ENCODE results near the gene NEK11.

DNA sequence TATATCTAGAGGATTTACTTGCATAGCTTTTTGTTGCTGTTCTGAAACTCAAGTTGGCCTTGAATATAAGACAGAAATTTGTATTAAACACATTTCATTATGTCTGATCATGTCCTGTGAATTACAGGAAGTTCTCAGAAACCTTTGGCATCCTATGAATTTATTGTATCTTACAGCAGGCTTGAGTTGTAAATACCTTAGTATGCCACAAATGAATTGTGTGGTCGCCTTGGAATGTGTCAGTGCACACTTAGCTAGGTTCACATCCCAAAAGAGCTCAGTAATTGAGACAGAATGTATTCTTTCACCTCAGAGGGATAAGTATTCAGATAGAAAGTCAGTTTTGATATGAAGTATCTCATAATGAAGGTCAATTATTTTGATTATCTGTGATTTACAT is 83.4 kb downstream of the NEK11 start:
- TF ChIP-seq, protein P1, sequence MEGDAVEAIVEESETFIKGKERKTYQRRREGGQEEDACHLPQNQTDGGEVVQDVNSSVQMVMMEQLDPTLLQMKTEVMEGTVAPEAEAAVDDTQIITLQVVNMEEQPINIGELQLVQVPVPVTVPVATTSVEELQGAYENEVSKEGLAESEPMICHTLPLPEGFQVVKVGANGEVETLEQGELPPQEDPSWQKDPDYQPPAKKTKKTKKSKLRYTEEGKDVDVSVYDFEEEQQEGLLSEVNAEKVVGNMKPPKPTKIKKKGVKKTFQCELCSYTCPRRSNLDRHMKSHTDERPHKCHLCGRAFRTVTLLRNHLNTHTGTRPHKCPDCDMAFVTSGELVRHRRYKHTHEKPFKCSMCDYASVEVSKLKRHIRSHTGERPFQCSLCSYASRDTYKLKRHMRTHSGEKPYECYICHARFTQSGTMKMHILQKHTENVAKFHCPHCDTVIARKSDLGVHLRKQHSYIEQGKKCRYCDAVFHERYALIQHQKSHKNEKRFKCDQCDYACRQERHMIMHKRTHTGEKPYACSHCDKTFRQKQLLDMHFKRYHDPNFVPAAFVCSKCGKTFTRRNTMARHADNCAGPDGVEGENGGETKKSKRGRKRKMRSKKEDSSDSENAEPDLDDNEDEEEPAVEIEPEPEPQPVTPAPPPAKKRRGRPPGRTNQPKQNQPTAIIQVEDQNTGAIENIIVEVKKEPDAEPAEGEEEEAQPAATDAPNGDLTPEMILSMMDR (IDR thresholded peaks at IDR 0.05) = no peak
- no peak for TF ChIP-seq EZH2phosphoT487 (IDR thresholded peaks at IDR 0.05)
- no peak for TF ChIP-seq EZH2 (IDR thresholded peaks at IDR 0.05)
